Activated naive CD8-positive, alpha-beta T cell treated with anti-CD3 and anti-CD28 coated beads, Interleukin-2, amount 50 U/mL, for 24 hours (primary cell): ENCODE measurements around the gene PRSS3.
"Not testable (repeated sequence)": the region's sequence is repeated elsewhere in the genome, so short reads cannot be mapped to it uniquely, and the experiment has no call there.

Experiments used
- ATAC-seq: fragments of 150-1000 bp; cut with Tn5 transposase; one replicate; pipeline ENCODE4 v1.10.0; 2021
- DNase-seq: peaks from one replicate; pipeline ENCODE4 v3.0.0; 2021
- H3K27ac Mint-ChIP-seq: one replicate; pipeline ENCODE4 v1.8.0; 2021; ENCODE audit warnings: mild to moderate bottlenecking, mixed read lengths
- H3K27me3 Mint-ChIP-seq: one replicate; pipeline ENCODE4 v1.8.0; 2021; ENCODE audit warnings: mixed read lengths
- H3K36me3 Mint-ChIP-seq: one replicate; pipeline ENCODE4 v1.8.0; 2021; ENCODE audit warnings: low read depth, mixed read lengths
- H3K4me1 Mint-ChIP-seq: one replicate; pipeline ENCODE4 v1.8.0; 2021; ENCODE audit warnings: mixed read lengths
- H3K4me3 Mint-ChIP-seq: one replicate; pipeline ENCODE4 v1.8.0; 2021; ENCODE audit warnings: mild to moderate bottlenecking, moderate library complexity, mixed read lengths
- H3K9me3 Mint-ChIP-seq: one replicate; pipeline ENCODE4 v1.8.0; 2021; ENCODE audit warnings: mixed read lengths

The PRSS3 gene

GRCh38 chr9:33797837-33798236 lies 2.5 kb downstream of the PRSS3 start:
- Mint-ChIP-seq H3K4me3 (no peak overlapping the region), H3K27ac (no peak overlapping the region), H3K9me3 (no peaks in the 10 kb centered on the region), H3K4me1 (no peaks in the 10 kb centered on the region), H3K27me3 (peaks cover 9% of the 10 kb centered on the region), H3K36me3 (no peaks in the 10 kb centered on the region)
- DNase-seq = no peak
- no peak for ATAC-seq

- ATAC-seq = no peak
- DNase-seq = no peak
- H3K4me1 Mint-ChIP-seq = no peaks in the 10 kb centered on the region
- no peaks in the 10 kb centered on the region for H3K36me3 Mint-ChIP-seq
- H3K27ac Mint-ChIP-seq = no peak overlapping the region
- no peaks in the 10 kb centered on the region for H3K9me3 Mint-ChIP-seq
- H3K4me3 Mint-ChIP-seq = no peak overlapping the region
- H3K27me3 Mint-ChIP-seq = peaks cover 9% of the 10 kb centered on the region
Observed at GRCh38 chr9:33798545-33798944, 3.2 kb downstream of the PRSS3 start.

- DNase-seq (no peak), ATAC-seq (no peak)
- H3K4me3 Mint-ChIP-seq = no peak overlapping the region
- no peaks in the 10 kb centered on the region for H3K9me3 Mint-ChIP-seq
- H3K36me3 Mint-ChIP-seq = no peaks in the 10 kb centered on the region
- H3K4me1 Mint-ChIP-seq = no peaks in the 10 kb centered on the region
- H3K27me3 Mint-ChIP-seq = peaks cover 9% of the 10 kb centered on the region
- H3K27ac Mint-ChIP-seq = no peak overlapping the region
Observed at GRCh38 chr9:33799928-33800704, 4.8 kb downstream of the PRSS3 start.

GRCh38 chr9:33800886-33801285 lies 5.5 kb downstream of the PRSS3 start:
- no peaks in the 10 kb centered on the region for H3K9me3 Mint-ChIP-seq
- H3K27ac Mint-ChIP-seq = no peak overlapping the region
- H3K27me3 Mint-ChIP-seq = peaks cover 9% of the 10 kb centered on the region
- no peak overlapping the region for H3K4me3 Mint-ChIP-seq
- DNase-seq = no peak
- no peaks in the 10 kb centered on the region for H3K4me1 Mint-ChIP-seq
- ATAC-seq = no peak
- H3K36me3 Mint-ChIP-seq = no peaks in the 10 kb centered on the region

- H3K9me3 Mint-ChIP-seq, DNase-seq, H3K4me3 Mint-ChIP-seq, H3K36me3 Mint-ChIP-seq, ATAC-seq, H3K27me3 Mint-ChIP-seq, H3K4me1 Mint-ChIP-seq, H3K27ac Mint-ChIP-seq: not testable (repeated sequence)
Observed at GRCh38 chr9:33801943-33802500, 6.7 kb downstream of the PRSS3 start.

GRCh38 chr9:33804196-33804595 lies 8.8 kb downstream of the PRSS3 start:
- not testable (repeated sequence) for H3K27me3 Mint-ChIP-seq, ATAC-seq, H3K4me3 Mint-ChIP-seq, H3K27ac Mint-ChIP-seq, DNase-seq, H3K4me1 Mint-ChIP-seq, H3K9me3 Mint-ChIP-seq, H3K36me3 Mint-ChIP-seq

GRCh38 chr9:33807156-33807555 lies 11.8 kb downstream of the PRSS3 start:
- not testable (repeated sequence) for DNase-seq, H3K36me3 Mint-ChIP-seq, H3K9me3 Mint-ChIP-seq, H3K4me3 Mint-ChIP-seq, H3K4me1 Mint-ChIP-seq, H3K27ac Mint-ChIP-seq, H3K27me3 Mint-ChIP-seq, ATAC-seq

GRCh38 chr9:33808979-33809322 lies 13.6 kb downstream of the PRSS3 start:
- not testable (repeated sequence) for H3K4me3 Mint-ChIP-seq, H3K36me3 Mint-ChIP-seq, H3K9me3 Mint-ChIP-seq, H3K4me1 Mint-ChIP-seq, DNase-seq, ATAC-seq, H3K27me3 Mint-ChIP-seq, H3K27ac Mint-ChIP-seq

- Mint-ChIP-seq H3K36me3 (no peaks in the 10 kb centered on the region), H3K4me3 (no peak overlapping the region), H3K27me3 (peaks cover 3% of the 10 kb centered on the region), H3K9me3 (no peaks in the 10 kb centered on the region), H3K4me1 (peaks cover 10% of the 10 kb centered on the region), H3K27ac (no peak overlapping the region)
- DNase-seq (no peak), ATAC-seq (no peak)
Observed at GRCh38 chr9:33809506-33809905, 14.1 kb downstream of the PRSS3 start.

- no peak for DNase-seq
Observed at GRCh38 chr9:33813712-33814641, 18.6 kb downstream of the PRSS3 start.

GRCh38 chr9:33815781-33816180 lies 20.4 kb downstream of the PRSS3 start:
- Mint-ChIP-seq H3K4me3 (peak overlapping the region; percentile 97), H3K4me1 (peaks cover 52% of the 10 kb centered on the region), H3K27me3 (peaks cover 3% of the 10 kb centered on the region), H3K27ac (peak overlapping the region; percentile 92), H3K36me3 (peaks cover 15% of the 10 kb centered on the region), H3K9me3 (no peaks in the 10 kb centered on the region)
- ATAC-seq (no peak), DNase-seq (no peak)

More at GRCh38 chr9:33813712-33814641, 18.6 kb downstream of the PRSS3 start:
- Mint-ChIP-seq H3K4me3 (no peak overlapping the region), H3K9me3 (no peaks in the 10 kb centered on the region), H3K27me3 (peaks cover 3% of the 10 kb centered on the region), H3K36me3 (peaks cover 5% of the 10 kb centered on the region), H3K4me1 (peaks cover 35% of the 10 kb centered on the region), H3K27ac (peak overlapping the region; percentile 46)
- ATAC-seq = no peak

- Mint-ChIP-seq H3K4me3 (peak within 1 kb of the TSS; percentile 97), H3K4me1 (peaks cover 58% of the 10 kb centered on the region), H3K27me3 (peaks cover 3% of the 10 kb centered on the region), H3K27ac (peak within 1 kb of the TSS; percentile 92), H3K9me3 (no peaks in the 10 kb centered on the region), H3K36me3 (peaks cover 19% of the 10 kb centered on the region)
- ATAC-seq = peak; percentile 90
- DNase-seq = peak; percentile 92
Observed at GRCh38 chr9:33816327-33817252, 21.2 kb downstream of the PRSS3 start, which contains the start of gene UBE2R2. Gene UBE2R2, plus strand, starts transcription at chr9:33817160. Its CDS starts 598 bp downstream, at chr9:33817758.

GRCh38 chr9:33817327-33818166 lies 22.2 kb downstream of the PRSS3 start:
- peak; percentile 2 for ATAC-seq
- peak overlapping the region; percentile 98 for H3K27ac Mint-ChIP-seq
- peak; percentile 54 for DNase-seq
- H3K9me3 Mint-ChIP-seq = no peaks in the 10 kb centered on the region
- H3K27me3 Mint-ChIP-seq = no peaks in the 10 kb centered on the region
- peak overlapping the region; percentile 97 for H3K4me3 Mint-ChIP-seq
- H3K36me3 Mint-ChIP-seq = peaks cover 19% of the 10 kb centered on the region
- H3K4me1 Mint-ChIP-seq = peaks cover 58% of the 10 kb centered on the region
